Neural crest cell (in vitro differentiated cells): ENCODE results near the gene FKRP. TPM values are rescaled to one million over a fixed set of nuclear protein-coding genes. Genes with fewer than 3 reads are reported as not detected.
A peak's percentile ranks its signal among the peaks of the same experiment; 100 is the strongest.

Experiments used
- DNase-seq: peaks from one replicate; pipeline ENCODE4 v3.0.0; 2021; ENCODE audit warnings: low read depth, mixed read lengths, low spot score
- H3K27ac Mint-ChIP-seq: one replicate; pipeline ENCODE4 v1.8.0; 2021; ENCODE audit warnings: mild to moderate bottlenecking, mixed read lengths; ENCODE audit not compliant: unreplicated experiment
- H3K27me3 Mint-ChIP-seq: 2 replicates; pipeline ENCODE4 v1.8.0; 2021; ENCODE audit warnings: low read depth, mild to moderate bottlenecking, mixed read lengths
- H3K36me3 Mint-ChIP-seq: 2 replicates; pipeline ENCODE4 v1.8.0; 2021; ENCODE audit warnings: low read depth, mild to moderate bottlenecking, mixed read lengths
- H3K4me1 Mint-ChIP-seq: 2 replicates; pipeline ENCODE4 v1.8.0; 2021; ENCODE audit warnings: mixed read lengths
- H3K4me3 Mint-ChIP-seq: one replicate; pipeline ENCODE4 v1.8.0; 2021; ENCODE audit warnings: mild to moderate bottlenecking, mixed read lengths
- H3K9me3 Mint-ChIP-seq: 2 replicates; pipeline ENCODE4 v1.8.0; 2021; ENCODE audit warnings: mixed read lengths
- CTCF ChIP-seq: fragments of 200-600 bp; sonication (generic); conservative IDR thresholded peaks from 2 replicates; pipeline ENCODE4 v1.5.0; 2021; ENCODE audit warnings: antibody characterized with exemption, mild to moderate bottlenecking
- total RNA-seq: library from RNA; stranded (reverse); gene quantifications from 2 replicates; pipeline ENCODE4 v1.2.1, GENCODE V29; 2021

FKRP gene
- total RNA-seq, 1 donor from 2014 or later, result 38.6 TPM

- Mint-ChIP-seq H3K4me3 (peak overlapping the region; percentile 99), H3K36me3 (peaks cover 13% of the 10 kb centered on the region), H3K9me3 (no peaks in the 10 kb centered on the region), H3K27me3 (peaks cover 3% of the 10 kb centered on the region), H3K27ac (peak overlapping the region; percentile 98), H3K4me1 (peaks cover 49% of the 10 kb centered on the region)
- no peak for TF ChIP-seq CTCF
- peak; percentile 40 for DNase-seq
These were observed 40.6 kb downstream of the FKRP start for GRCh38 chr19:46786236-46787039.

GRCh38 chr19:46787040-46787330, 41.1 kb downstream of the FKRP start:
- Mint-ChIP-seq H3K36me3 (peaks cover 11% of the 10 kb centered on the region), H3K9me3 (no peaks in the 10 kb centered on the region), H3K27me3 (peaks cover 3% of the 10 kb centered on the region), H3K4me3 (peak overlapping the region; percentile 99), H3K27ac (peak overlapping the region; percentile 98), H3K4me1 (peaks cover 52% of the 10 kb centered on the region)
- no peak for DNase-seq
- TF ChIP-seq CTCF, result no peak

- Mint-ChIP-seq H3K27me3 (peaks cover 3% of the 10 kb centered on the region), H3K36me3 (peaks cover 10% of the 10 kb centered on the region), H3K4me1 (peaks cover 54% of the 10 kb centered on the region), H3K27ac (peak overlapping the region; percentile 98), H3K9me3 (no peaks in the 10 kb centered on the region), H3K4me3 (peak overlapping the region; percentile 99)
- DNase-seq, result peak; percentile 52
- TF ChIP-seq CTCF, result no peak
These were observed 41.7 kb downstream of the FKRP start for GRCh38 chr19:46787331-46788261.

GRCh38 chr19:46788262-46788967, 42.6 kb downstream of the FKRP start, which contains the start of gene SLC1A5:
Gene SLC1A5 (minus strand): TSS chr19:46788594. CDS start chr19:46787965, 629 bp downstream.
- H3K9me3 Mint-ChIP-seq, result no peaks in the 10 kb centered on the region
- H3K4me3 Mint-ChIP-seq, result peak within 1 kb of the TSS; percentile 99
- TF ChIP-seq CTCF, result no peak
- DNase-seq, result peak; percentile 99
- peak within 1 kb of the TSS; percentile 94 for H3K27ac Mint-ChIP-seq
- H3K27me3 Mint-ChIP-seq, result peaks cover 3% of the 10 kb centered on the region
- H3K4me1 Mint-ChIP-seq, result peaks cover 50% of the 10 kb centered on the region
- peaks cover 6% of the 10 kb centered on the region for H3K36me3 Mint-ChIP-seq

DNA sequence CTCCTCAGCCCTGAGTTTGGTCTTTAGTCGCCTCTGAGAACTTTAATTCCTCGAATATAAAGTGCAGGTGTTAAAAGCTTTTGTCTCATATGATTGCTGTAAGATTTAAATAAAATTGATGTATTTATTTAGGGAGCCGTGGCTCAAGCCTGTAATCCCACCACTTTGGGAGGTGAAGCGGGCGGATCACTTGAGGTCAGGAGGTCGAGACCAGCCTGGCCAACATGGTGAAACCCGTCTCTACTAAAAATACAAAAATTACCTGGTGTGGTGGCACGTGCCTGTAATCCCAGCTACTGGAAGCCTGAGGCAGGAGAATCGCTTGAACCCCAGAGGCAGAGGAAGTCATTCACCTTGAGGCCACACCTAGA, 43.1 kb downstream of the FKRP start:
- Mint-ChIP-seq H3K4me1 (peaks cover 44% of the 10 kb centered on the region), H3K36me3 (peaks cover 6% of the 10 kb centered on the region), H3K27me3 (peaks cover 3% of the 10 kb centered on the region), H3K27ac (no peak overlapping the region), H3K9me3 (no peaks in the 10 kb centered on the region), H3K4me3 (peak overlapping the region; percentile 99)
- no peak for TF ChIP-seq CTCF
- no peak for DNase-seq
